ENCODE measurements around the gene FYTTD1. TPM values are rescaled to one million over a fixed set of nuclear protein-coding genes. Genes with fewer than 3 reads are reported as not detected.

The FYTTD1 gene
- total RNA-seq, 1 donor from 2014 or later, result 24.5 TPM

GRCh38 chr3:197782230-197782629, 32.5 kb downstream of the FYTTD1 start:
- DNase-seq (ENCODE audit: low read depth), result no peak
- no peaks in the 10 kb centered on the region for H3K27me3 ChIP-seq (ENCODE audit: control insufficient read depth, insufficient read depth, low read length)
- no peak overlapping the region for H3K4me3 ChIP-seq (ENCODE audit: low read depth, low read length)
- no peak for TF ChIP-seq CTCF (IDR thresholded peaks at IDR 0.05; ENCODE audit: insufficient read depth, low read length, poor library complexity, severe bottlenecking)
- no peaks in the 10 kb centered on the region for H3K36me3 ChIP-seq (ENCODE audit: control insufficient read depth, insufficient read depth, low read length)

GRCh38 chr3:197784019-197784585, 34.4 kb downstream of the FYTTD1 start:
- TF ChIP-seq CTCF (IDR thresholded peaks at IDR 0.05; ENCODE audit: insufficient read depth, low read length, poor library complexity, severe bottlenecking), result no peak
- Histone ChIP-seq H3K4me3 (ENCODE audit: low read depth, low read length) (no peak overlapping the region), H3K36me3 (ENCODE audit: control insufficient read depth, insufficient read depth, low read length) (no peaks in the 10 kb centered on the region), H3K27me3 (ENCODE audit: control insufficient read depth, insufficient read depth, low read length) (no peaks in the 10 kb centered on the region)
- DNase-seq (ENCODE audit: low read depth), result no peak

GRCh38 chr3:197787412-197787811, 37.7 kb downstream of the FYTTD1 start:
- Histone ChIP-seq H3K4me3 (ENCODE audit: low read depth, low read length) (no peak overlapping the region), H3K36me3 (ENCODE audit: control insufficient read depth, insufficient read depth, low read length) (no peaks in the 10 kb centered on the region), H3K27me3 (ENCODE audit: control insufficient read depth, insufficient read depth, low read length) (no peaks in the 10 kb centered on the region)
- DNase-seq (ENCODE audit: low read depth), result no peak
- TF ChIP-seq CTCF (IDR thresholded peaks at IDR 0.05; ENCODE audit: insufficient read depth, low read length, poor library complexity, severe bottlenecking), result no peak

- Histone ChIP-seq H3K4me3 (ENCODE audit: low read depth, low read length) (no peak overlapping the region), H3K27me3 (ENCODE audit: control insufficient read depth, insufficient read depth, low read length) (no peaks in the 10 kb centered on the region), H3K36me3 (ENCODE audit: control insufficient read depth, insufficient read depth, low read length) (no peaks in the 10 kb centered on the region)
- TF ChIP-seq CTCF (IDR thresholded peaks at IDR 0.05; ENCODE audit: insufficient read depth, low read length, poor library complexity, severe bottlenecking), result no peak
- DNase-seq (ENCODE audit: low read depth), result no peak
These were observed 39.6 kb downstream of the FYTTD1 start for GRCh38 chr3:197789309-197789708.

GRCh38 chr3:197790033-197790432, 40.4 kb downstream of the FYTTD1 start:
- H3K27me3 ChIP-seq (ENCODE audit: control insufficient read depth, insufficient read depth, low read length), result no peaks in the 10 kb centered on the region
- H3K4me3 ChIP-seq (ENCODE audit: low read depth, low read length), result no peak overlapping the region
- no peak for DNase-seq (ENCODE audit: low read depth)
- H3K36me3 ChIP-seq (ENCODE audit: control insufficient read depth, insufficient read depth, low read length), result no peaks in the 10 kb centered on the region
- TF ChIP-seq CTCF (IDR thresholded peaks at IDR 0.05; ENCODE audit: insufficient read depth, low read length, poor library complexity, severe bottlenecking), result no peak
